Measurements from ENCODE around the gene KCNK15.

KCNK15 gene

GRCh38 chr20:44780226-44780625 lies 34.6 kb downstream of the KCNK15 start:
- no peaks in the 10 kb centered on the region for H3K4me1 ChIP-seq

GRCh38 chr20:44781118-44781517 lies 35.5 kb downstream of the KCNK15 start:
- Histone ChIP-seq H4K20me1 (peaks cover 16% of the 10 kb centered on the region; the same call in 1 of the 2 replicates), H3K27me3 (no peaks in the 10 kb centered on the region), H3K9ac (no peak overlapping the region), H3K27ac (no peak overlapping the region), H3K4me3 (no peak overlapping the region), H3K4me1 (no peaks in the 10 kb centered on the region), H3K36me3 (no peaks in the 10 kb centered on the region), H3K9me3 (no peaks in the 10 kb centered on the region), H3K4me2 (no peak overlapping the region)
- no peak for TF ChIP-seq Cebpa-rat (IDR thresholded peaks at IDR 0.05)

More at GRCh38 chr20:44780226-44780625, 34.6 kb downstream of the KCNK15 start:
- TF ChIP-seq Cebpa-rat (IDR thresholded peaks at IDR 0.05) = no peak
- Histone ChIP-seq H3K9ac (no peak overlapping the region), H4K20me1 (peaks cover 20% of the 10 kb centered on the region; the same call in 1 of the 2 replicates), H3K9me3 (no peaks in the 10 kb centered on the region), H3K36me3 (no peaks in the 10 kb centered on the region), H3K4me3 (no peak overlapping the region), H3K27ac (no peak overlapping the region), H3K4me2 (no peak overlapping the region), H3K27me3 (no peaks in the 10 kb centered on the region)

DNA sequence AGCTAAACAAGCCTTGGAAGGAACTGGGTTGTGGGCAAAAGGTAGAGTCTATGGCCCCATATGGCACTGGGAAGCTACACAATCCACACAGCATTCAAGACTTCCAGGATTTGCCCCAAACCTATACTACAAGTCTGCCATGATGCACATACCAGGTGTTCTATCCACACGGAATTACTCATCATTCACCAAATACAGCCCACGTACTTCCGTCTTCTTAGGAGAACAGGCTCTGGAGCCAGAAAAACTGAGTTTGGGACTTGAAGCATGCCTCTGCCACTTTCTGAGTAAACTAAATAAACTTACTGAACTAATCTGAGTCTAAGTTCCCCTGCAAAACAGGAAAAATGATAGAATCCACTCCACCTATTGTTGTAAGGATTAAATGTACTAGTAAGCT lies 36.1 kb downstream of the KCNK15 start:
- Histone ChIP-seq H3K4me2 (no peak overlapping the region), H3K9ac (no peak overlapping the region), H4K20me1 (peaks cover 10% of the 10 kb centered on the region; the same call in 1 of the 2 replicates), H3K27ac (no peak overlapping the region), H3K4me1 (no peaks in the 10 kb centered on the region), H3K27me3 (no peaks in the 10 kb centered on the region), H3K4me3 (no peak overlapping the region), H3K36me3 (no peaks in the 10 kb centered on the region), H3K9me3 (no peaks in the 10 kb centered on the region)
- TF ChIP-seq Cebpa-rat (IDR thresholded peaks at IDR 0.05) = no peak

- no peak for TF ChIP-seq Cebpa-rat (IDR thresholded peaks at IDR 0.05)
- no peak overlapping the region for H3K9ac ChIP-seq
- no peak overlapping the region for H3K27ac ChIP-seq
- peaks cover 9% of the 10 kb centered on the region; the same call in 1 of the 2 replicates for H4K20me1 ChIP-seq
- no peaks in the 10 kb centered on the region for H3K27me3 ChIP-seq
- H3K36me3 ChIP-seq = no peaks in the 10 kb centered on the region
- no peaks in the 10 kb centered on the region for H3K9me3 ChIP-seq
- H3K4me1 ChIP-seq = no peaks in the 10 kb centered on the region
- no peak overlapping the region for H3K4me3 ChIP-seq
- no peak overlapping the region for H3K4me2 ChIP-seq
Observed at GRCh38 chr20:44784688-44785087, 39.0 kb downstream of the KCNK15 start.

- Histone ChIP-seq H3K9me3 (no peaks in the 10 kb centered on the region), H3K36me3 (no peaks in the 10 kb centered on the region), H3K4me1 (no peaks in the 10 kb centered on the region), H3K27ac (no peak overlapping the region), H4K20me1 (peaks cover 9% of the 10 kb centered on the region; the same call in 1 of the 2 replicates), H3K27me3 (no peaks in the 10 kb centered on the region), H3K4me2 (no peak overlapping the region), H3K4me3 (no peak overlapping the region), H3K9ac (no peak overlapping the region)
- TF ChIP-seq Cebpa-rat (IDR thresholded peaks at IDR 0.05) = no peak
Observed at GRCh38 chr20:44785768-44786167, 40.1 kb downstream of the KCNK15 start.

DNA sequence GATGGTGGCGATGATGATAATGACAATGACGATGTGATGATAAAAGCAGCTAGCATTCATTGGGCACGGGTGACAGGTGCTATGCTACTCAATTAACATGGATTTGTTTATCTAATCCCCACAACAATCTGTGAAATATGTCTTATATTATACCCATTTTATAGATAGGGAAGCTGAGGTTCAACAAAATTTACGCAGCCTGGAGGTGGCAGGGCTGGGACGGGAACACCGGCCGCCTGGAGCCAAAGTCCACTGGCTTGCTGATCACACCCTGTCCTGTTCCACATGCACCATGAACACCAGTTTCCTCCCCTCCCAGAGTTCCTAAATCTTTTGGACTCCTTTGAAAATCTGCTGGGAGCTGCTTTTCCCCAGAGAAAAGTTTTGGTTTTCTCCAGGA lies 41.6 kb downstream of the KCNK15 start:
- H3K27me3 ChIP-seq = no peaks in the 10 kb centered on the region
- H3K4me1 ChIP-seq = no peaks in the 10 kb centered on the region
- H3K27ac ChIP-seq = no peak overlapping the region
- no peak overlapping the region for H3K4me3 ChIP-seq
- H3K4me2 ChIP-seq = no peak overlapping the region
- no peaks in the 10 kb centered on the region for H3K9me3 ChIP-seq
- TF ChIP-seq Cebpa-rat (IDR thresholded peaks at IDR 0.05) = no peak
- H3K9ac ChIP-seq = no peak overlapping the region
- peaks cover 9% of the 10 kb centered on the region; the same call in 1 of the 2 replicates for H4K20me1 ChIP-seq
- H3K36me3 ChIP-seq = no peaks in the 10 kb centered on the region

DNA sequence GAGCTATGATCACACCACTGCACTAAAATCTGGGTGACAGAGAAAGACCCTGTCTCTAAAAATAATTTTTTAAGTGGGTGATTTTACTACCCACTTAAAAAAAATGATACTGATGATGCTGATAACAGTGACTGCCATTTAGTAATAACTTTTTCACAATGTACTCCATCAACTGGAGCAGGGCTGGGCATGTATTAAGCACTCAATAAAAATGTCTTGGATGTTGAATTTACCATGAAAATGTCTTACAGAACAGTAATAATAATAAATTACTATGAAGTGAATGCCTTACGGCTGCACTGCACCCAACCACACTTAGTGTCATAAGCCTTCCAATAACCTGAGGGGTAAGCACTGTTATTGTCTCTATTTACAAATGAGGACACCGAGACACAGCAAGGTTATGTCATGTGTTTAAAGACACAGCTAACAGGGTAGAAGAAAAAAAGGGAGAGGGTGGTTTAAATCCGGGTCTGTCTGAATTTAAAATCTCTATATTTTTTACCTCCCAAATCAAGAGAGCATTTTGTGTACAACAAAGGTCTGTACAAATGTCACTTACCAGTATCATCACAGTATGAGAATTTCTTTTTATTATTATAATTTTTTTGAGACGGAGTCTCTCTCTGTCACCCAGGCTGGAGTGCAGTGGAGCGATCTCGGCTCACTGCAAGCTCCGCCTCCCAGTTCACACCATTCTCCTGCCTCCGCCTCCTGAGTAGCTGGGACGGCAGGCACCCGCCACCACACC lies 43.2 kb downstream of the KCNK15 start:
- Histone ChIP-seq H3K9ac (no peak overlapping the region), H3K36me3 (no peaks in the 10 kb centered on the region), H3K4me1 (no peaks in the 10 kb centered on the region), H3K27me3 (no peaks in the 10 kb centered on the region), H3K4me3 (no peak overlapping the region), H4K20me1 (peaks cover 4% of the 10 kb centered on the region; the same call in 1 of the 2 replicates), H3K9me3 (no peaks in the 10 kb centered on the region), H3K4me2 (no peak overlapping the region), H3K27ac (no peak overlapping the region)
- no peak for TF ChIP-seq Cebpa-rat (IDR thresholded peaks at IDR 0.05)

GRCh38 chr20:44790638-44791393 lies 45.2 kb downstream of the KCNK15 start:
- Histone ChIP-seq H3K9ac (no peak overlapping the region), H3K27me3 (no peaks in the 10 kb centered on the region), H4K20me1 (no peaks in the 10 kb centered on the region), H3K4me1 (no peaks in the 10 kb centered on the region), H3K36me3 (no peaks in the 10 kb centered on the region), H3K4me2 (no peak overlapping the region), H3K4me3 (no peak overlapping the region), H3K27ac (no peak overlapping the region), H3K9me3 (no peaks in the 10 kb centered on the region)
- TF ChIP-seq Cebpa-rat (IDR thresholded peaks at IDR 0.05) = no peak

- Histone ChIP-seq H3K27me3 (no peaks in the 10 kb centered on the region), H3K9me3 (no peaks in the 10 kb centered on the region), H3K9ac (no peak overlapping the region), H3K4me1 (no peaks in the 10 kb centered on the region), H3K27ac (no peak overlapping the region), H3K4me3 (no peak overlapping the region), H4K20me1 (no peaks in the 10 kb centered on the region), H3K36me3 (no peaks in the 10 kb centered on the region), H3K4me2 (no peak overlapping the region)
- no peak for TF ChIP-seq Cebpa-rat (IDR thresholded peaks at IDR 0.05)
Observed at GRCh38 chr20:44792796-44793195, 47.1 kb downstream of the KCNK15 start.

DNA sequence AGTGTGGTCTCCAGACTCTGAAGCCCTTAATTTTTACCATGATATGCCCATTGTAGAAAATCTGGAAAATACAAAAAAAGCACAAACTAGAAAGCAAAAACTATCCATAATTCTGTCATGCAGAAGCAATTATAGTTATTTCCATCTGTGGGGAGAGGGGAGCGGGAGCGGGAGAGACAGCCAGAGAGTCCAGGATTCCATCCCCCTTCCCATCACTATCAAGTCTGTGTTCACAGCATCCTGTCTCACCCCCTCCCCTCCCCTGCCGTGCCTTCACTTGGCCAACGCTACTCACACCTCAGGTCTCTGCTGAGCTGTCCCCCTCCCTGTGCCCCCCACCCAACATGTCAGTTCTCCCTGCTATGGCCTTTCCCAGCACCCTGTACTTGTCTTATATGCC lies 50.2 kb downstream of the KCNK15 start:
- Histone ChIP-seq H3K27me3 (no peaks in the 10 kb centered on the region), H3K27ac (no peak overlapping the region), H3K4me2 (no peak overlapping the region), H3K4me3 (no peak overlapping the region), H3K9me3 (no peaks in the 10 kb centered on the region), H4K20me1 (no peaks in the 10 kb centered on the region), H3K9ac (no peak overlapping the region), H3K36me3 (no peaks in the 10 kb centered on the region), H3K4me1 (no peaks in the 10 kb centered on the region)
- no peak for TF ChIP-seq Cebpa-rat (IDR thresholded peaks at IDR 0.05)
